SK-N-SH (cell line): ENCODE results near the gene SIX4. TPM values are rescaled to one million over a fixed set of nuclear protein-coding genes. Genes with fewer than 3 reads are reported as not detected.

ENCODE experiments used
- CTCF ChIA-PET: fragments of 300-600, 350-600 bp; formaldehyde crosslinking; extraction: SDS; loops from one replicate; lab custom pipeline; 2021; lab: Yijun Ruan, JAX
- POLR2A ChIA-PET: fragments of 350-600 bp; sonication (Branson Sonifier 250); formaldehyde crosslinking; extraction: SDS; loops from one replicate; lab custom pipeline; 2020; ENCODE audit warnings: antibody characterized with exemption, inconsistent platforms; lab: Yijun Ruan, JAX
- DNase-seq: peaks from one replicate; pipeline ENCODE4 v3.0.0; 2012
- H2AFZ ChIP-seq: fragments of 200-600 bp; sonication (generic); 2 replicates; pipeline ENCODE4 v1.8.1; 2016; ENCODE audit warnings: antibody characterized with exemption, mild to moderate bottlenecking, low read depth
- H3F3A ChIP-seq: fragments of 200-600 bp; sonication (generic); replicated peaks from 2 replicates; pipeline ENCODE3; 2016; ENCODE audit warnings: antibody characterized with exemption, mild to moderate bottlenecking; ENCODE audit not compliant: insufficient read depth
- H3K27ac ChIP-seq, 2 experiments: fragments of 200-500 bp in 1 of 2; fragments of 200-600 bp in 1 of 2; sonication (Bioruptor generic) in 1 of 2; sonication (generic), shearing (Covaris generic) in 1 of 2; 2 replicates each; pipeline versions ENCODE4 v1.5.1 to v1.6.1; 2014 to 2016; ENCODE audit warnings: low read depth in 2 of 2, inconsistent platforms in 1 of 2, low read length in 1 of 2, mild to moderate bottlenecking in 1 of 2, mixed read lengths in 1 of 2
- H3K27me3 ChIP-seq: fragments of 200-600 bp; sonication (generic), shearing (Covaris generic); 2 replicates; pipeline ENCODE4 v1.6.1; 2016; ENCODE audit warnings: mixed run types; ENCODE audit not compliant: insufficient read depth
- H3K36me3 ChIP-seq, 2 experiments: fragments of 200-500 bp in 1 of 2; fragments of 200-600 bp in 1 of 2; sonication (Bioruptor generic) in 1 of 2; sonication (generic) in 1 of 2; replicated peaks in 1 of 2; 2 replicates each; pipeline versions ENCODE3 to v1.5.1; 2014 to 2016; ENCODE audit warnings: low read length in 1 of 2, mild to moderate bottlenecking in 1 of 2; ENCODE audit not compliant: insufficient read depth in 2 of 2, control insufficient read depth in 1 of 2
- H3K4me1 ChIP-seq, 2 experiments: fragments of 200-500 bp in 1 of 2; fragments of 200-600 bp in 1 of 2; sonication (Bioruptor generic) in 1 of 2; sonication (generic), shearing (Covaris generic) in 1 of 2; 2 replicates each; pipeline versions ENCODE4 v1.5.1 to v1.6.1; 2014 to 2016; ENCODE audit warnings: low read depth in 1 of 2, low read length in 1 of 2, mixed run types in 1 of 2; ENCODE audit not compliant: insufficient read depth in 2 of 2, control insufficient read depth in 1 of 2
- H3K4me2 ChIP-seq: fragments of 200-600 bp; sonication (generic), shearing (Covaris generic); 2 replicates; pipeline ENCODE4 v1.6.1; 2017; ENCODE audit warnings: mixed run types
- H3K4me3 ChIP-seq, 2 experiments: fragments of 200-500 bp in 1 of 2; fragments of 200-600 bp in 1 of 2; sonication (Bioruptor generic) in 1 of 2; sonication (generic), shearing (Covaris generic) in 1 of 2; 2 replicates each; pipeline versions ENCODE4 v1.5.1 to v1.8.1; 2014 to 2016; ENCODE audit warnings: low read depth in 2 of 2, inconsistent platforms in 1 of 2, low read length in 1 of 2, mild to moderate bottlenecking in 1 of 2, mixed read lengths in 1 of 2, moderate library complexity in 1 of 2
- H3K79me2 ChIP-seq: fragments of 200-600 bp; sonication (generic); 2 replicates; pipeline ENCODE4 v1.8.1; 2017; ENCODE audit warnings: mild to moderate bottlenecking; ENCODE audit not compliant: insufficient read depth
- H3K9ac ChIP-seq: fragments of 200-600 bp; sonication (generic); 2 replicates; pipeline ENCODE4 v1.6.1; 2017; ENCODE audit warnings: mixed run types
- H3K9me2 ChIP-seq: fragments of 200-600 bp; sonication (generic); 2 replicates; pipeline ENCODE4 v1.6.1; 2017; ENCODE audit warnings: mixed run types
- H3K9me3 ChIP-seq: fragments of 200-600 bp; sonication (generic); 2 replicates; pipeline ENCODE4 v1.6.1; 2017; ENCODE audit warnings: mixed run types, mild to moderate bottlenecking, moderate library complexity
- H4K20me1 ChIP-seq: fragments of 200-600 bp; sonication (generic); 2 replicates; pipeline ENCODE4 v1.6.1; 2017; ENCODE audit warnings: mild to moderate bottlenecking, mixed run types; ENCODE audit not compliant: insufficient read depth
- CHD2 ChIP-seq: fragments of 150-350 bp; IDR thresholded peaks from 2 replicates; pipeline ENCODE4 v1.6.1; 2018; ENCODE audit warnings: low read length; ENCODE audit not compliant: partially characterized antibody
- CTCF ChIP-seq: fragments of 200-600 bp; sonication (generic); IDR thresholded peaks from 2 replicates; pipeline ENCODE4 v1.6.1; 2017; ENCODE audit warnings: antibody characterized with exemption, mild to moderate bottlenecking, moderate library complexity
- ELF1 ChIP-seq: IDR thresholded peaks from 2 replicates; pipeline ENCODE4 v1.4.0; 2012
- EP300 ChIP-seq, 2 experiments: IDR thresholded peaks; 2 replicates each; pipeline versions ENCODE4 v1.4.0 to v1.6.1; 2012; ENCODE audit warnings: borderline replicate concordance in 1 of 2, low read depth in 1 of 2, low read length in 1 of 2
- FOSL2 ChIP-seq: IDR thresholded peaks from 2 replicates; pipeline ENCODE4 v1.4.0; 2012; ENCODE audit warnings: low read depth, mild to moderate bottlenecking, moderate library complexity, borderline replicate concordance
- FOXM1 ChIP-seq: IDR thresholded peaks from 2 replicates; pipeline ENCODE4 v1.4.0; 2012; ENCODE audit warnings: low read depth, mild to moderate bottlenecking
- GATA2 ChIP-seq: sonication (generic); formaldehyde crosslinking; IDR thresholded peaks from 2 replicates; pipeline ENCODE4 v1.5.0; 2020; ENCODE audit warnings: mild to moderate bottlenecking, missing genetic modification reagents
- JUND ChIP-seq: IDR thresholded peaks from 2 replicates; pipeline ENCODE4 v1.4.0; 2012
- MXI1 ChIP-seq: IDR thresholded peaks from 2 replicates; pipeline ENCODE4 v1.6.1; 2012; ENCODE audit warnings: mild to moderate bottlenecking, low read depth, low read length, improper control_type of control experiment
- NFIC ChIP-seq: IDR thresholded peaks from 2 replicates; pipeline ENCODE4 v1.4.0; 2012; ENCODE audit warnings: borderline replicate concordance
- NRF1 ChIP-seq: IDR thresholded peaks from 2 replicates; pipeline ENCODE4 v1.6.1; 2012; ENCODE audit warnings: low read depth, mild to moderate bottlenecking, low read length
- PBX3 ChIP-seq: IDR thresholded peaks from 2 replicates; pipeline ENCODE4; 2012
- POLR2AphosphoS5 ChIP-seq: IDR thresholded peaks from 2 replicates; pipeline ENCODE4 v1.6.1; 2012; ENCODE audit warnings: low read depth, low read length
- REST ChIP-seq: IDR thresholded peaks from 2 replicates; pipeline ENCODE4 v1.6.1; 2012; ENCODE audit warnings: mild to moderate bottlenecking, low read depth, low read length, moderate library complexity
- SMC3 ChIP-seq: IDR thresholded peaks from 2 replicates; pipeline ENCODE4 v1.6.1; 2012; ENCODE audit warnings: low read depth, low read length, improper control_type of control experiment
- TAF1 ChIP-seq: IDR thresholded peaks from 2 replicates; pipeline ENCODE4 v1.6.1; 2012; ENCODE audit warnings: low read depth, mild to moderate bottlenecking, low read length, moderate library complexity, borderline replicate concordance
- USF2 ChIP-seq: fragments of 150-350 bp; IDR thresholded peaks from 2 replicates; pipeline ENCODE4 v1.6.1; 2017; ENCODE audit warnings: antibody characterized with exemption, low read length, low read depth, borderline replicate concordance
- YY1 ChIP-seq: IDR thresholded peaks from 2 replicates; pipeline ENCODE4 v1.4.0; 2012; ENCODE audit warnings: low read depth, mild to moderate bottlenecking
- ZBTB33 ChIP-seq: IDR thresholded peaks from 2 replicates; pipeline ENCODE4 v1.4.0; 2012; ENCODE audit warnings: low read depth, borderline replicate concordance
- polyA plus RNA-seq, 3 experiments: library from polyadenylated mRNA; depleted of rRNA; stranded (reverse); fragments of >200 nt; gene quantifications; 2 replicates each; pipeline ENCODE4 v1.2.3, GENCODE V29; 2012

Gene SIX4
- polyA plus RNA-seq, 1 of the 3 experiments (the other 2 are of a cell fraction), result 3.3 TPM

- Histone ChIP-seq H3K79me2 (peaks cover 37% of the 10 kb centered on the region; the same call in 1 of the 2 replicates), H3K4me1 (no peaks in the 10 kb centered on the region; a peak in 1 of 4 replicates), H3K27ac (no peak overlapping the region), H2AFZ (no peak overlapping the region), H3K9ac (no peak overlapping the region), H3K27me3 (no peaks in the 10 kb centered on the region), H3K36me3 (peaks cover 30 to 39% of the 10 kb centered on the region in 2 experiments), H4K20me1 (peaks cover 3% of the 10 kb centered on the region; the same call in 1 of the 2 replicates), H3K4me2 (no peak overlapping the region), H3F3A (peaks cover 5% of the 10 kb centered on the region), H3K4me3 (no peak overlapping the region), H3K9me3 (no peaks in the 10 kb centered on the region), H3K9me2 (no peaks in the 10 kb centered on the region)
- ChIA-PET CTCF (interaction anchor here (0.9 kb wide), 1 partner anchor 543 kb away, joined by 3 read pairs; no protein-coding TSS in a partner anchor), POLR2A (no interaction called here)
- DNase-seq, result no peak
- no peak for TF ChIP-seq MXI1
- no peak for TF ChIP-seq JUND
- TF ChIP-seq SMC3, result no peak
- no peak for TF ChIP-seq USF2
- TF ChIP-seq CHD2, result no peak
- no peak for TF ChIP-seq FOXM1
- TF ChIP-seq PBX3, result no peak
- TF ChIP-seq POLR2AphosphoS5, result no peak
- no peak for TF ChIP-seq NRF1
- no peak for TF ChIP-seq TAF1
- TF ChIP-seq EP300 (IDR thresholded peaks at IDR 0.05; ENCODE audit: borderline replicate concordance in 1 of 2, low read depth in 1 of 2, low read length in 1 of 2), result no peak
- TF ChIP-seq REST, result no peak
- TF ChIP-seq ZBTB33, result no peak
- TF ChIP-seq YY1, result no peak
- TF ChIP-seq ELF1, result no peak
- no peak for TF ChIP-seq FOSL2
- no peak for TF ChIP-seq CTCF
- no peak for TF ChIP-seq GATA2 (CRISPR knock-in tag)
- no peak for TF ChIP-seq NFIC
Observed at GRCh38 chr14:60710494-60710893, 13.7 kb downstream of the SIX4 start.
